Measurements from ENCODE around the gene BHMT.
"Not testable (repeated sequence)": the region's sequence is repeated elsewhere in the genome, so short reads cannot be mapped to it uniquely, and the experiment has no call there.

Gene BHMT

DNA sequence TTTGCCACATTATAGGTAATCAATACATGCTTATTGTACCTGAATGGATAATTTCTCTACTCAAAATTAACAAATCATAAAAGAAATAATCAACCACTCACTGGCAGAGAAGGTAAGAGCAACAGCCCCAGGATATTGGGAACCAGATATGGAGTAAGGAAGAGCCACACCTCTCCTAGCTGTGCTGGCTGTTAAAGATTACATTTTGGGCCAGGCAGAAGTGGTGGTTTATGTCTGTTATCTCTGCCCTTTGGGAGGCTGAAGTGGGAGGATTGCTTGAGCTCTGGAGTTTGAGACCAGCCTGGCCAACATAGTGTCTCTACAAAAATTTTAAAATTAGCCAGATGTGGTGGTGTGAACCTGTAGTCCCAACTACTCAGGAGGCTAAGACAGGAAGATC, 56.4 kb downstream of the BHMT start:
- no peaks in the 10 kb centered on the region for H3K27me3 ChIP-seq (replicated peaks; ENCODE audit: control insufficient read depth, insufficient read depth, low read length)
- no peaks in the 10 kb centered on the region for H3K36me3 ChIP-seq (ENCODE audit: control insufficient read depth, insufficient read depth, low read length)
- DNase-seq (ENCODE audit: extremely low read depth, insufficient read length), result no peak
- TF ChIP-seq, protein P1, sequence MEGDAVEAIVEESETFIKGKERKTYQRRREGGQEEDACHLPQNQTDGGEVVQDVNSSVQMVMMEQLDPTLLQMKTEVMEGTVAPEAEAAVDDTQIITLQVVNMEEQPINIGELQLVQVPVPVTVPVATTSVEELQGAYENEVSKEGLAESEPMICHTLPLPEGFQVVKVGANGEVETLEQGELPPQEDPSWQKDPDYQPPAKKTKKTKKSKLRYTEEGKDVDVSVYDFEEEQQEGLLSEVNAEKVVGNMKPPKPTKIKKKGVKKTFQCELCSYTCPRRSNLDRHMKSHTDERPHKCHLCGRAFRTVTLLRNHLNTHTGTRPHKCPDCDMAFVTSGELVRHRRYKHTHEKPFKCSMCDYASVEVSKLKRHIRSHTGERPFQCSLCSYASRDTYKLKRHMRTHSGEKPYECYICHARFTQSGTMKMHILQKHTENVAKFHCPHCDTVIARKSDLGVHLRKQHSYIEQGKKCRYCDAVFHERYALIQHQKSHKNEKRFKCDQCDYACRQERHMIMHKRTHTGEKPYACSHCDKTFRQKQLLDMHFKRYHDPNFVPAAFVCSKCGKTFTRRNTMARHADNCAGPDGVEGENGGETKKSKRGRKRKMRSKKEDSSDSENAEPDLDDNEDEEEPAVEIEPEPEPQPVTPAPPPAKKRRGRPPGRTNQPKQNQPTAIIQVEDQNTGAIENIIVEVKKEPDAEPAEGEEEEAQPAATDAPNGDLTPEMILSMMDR (IDR thresholded peaks at IDR 0.05; ENCODE audit: insufficient read depth, low read length, poor library complexity, severe bottlenecking), result no peak
- no peak overlapping the region for H3K4me3 ChIP-seq (replicated peaks; ENCODE audit: low read depth, low read length)

DNA sequence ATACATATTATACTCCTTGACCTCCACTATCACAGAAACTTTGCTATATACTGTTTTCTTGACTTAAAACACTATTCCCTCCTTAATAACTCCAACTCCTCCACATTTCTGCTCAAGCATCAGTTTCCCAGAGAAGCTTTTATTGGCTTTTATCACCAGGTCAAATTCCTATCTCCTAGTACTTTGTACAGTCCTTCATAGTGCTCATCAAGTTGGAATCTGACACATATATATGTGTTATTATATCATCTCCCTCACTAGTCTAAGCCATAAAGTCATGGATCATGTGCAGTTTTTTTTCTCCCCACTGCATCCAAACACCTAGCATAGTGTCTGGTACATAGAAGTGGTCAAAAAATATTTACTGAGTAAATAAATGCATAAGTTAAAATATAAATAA, 59.1 kb downstream of the BHMT start:
- Histone ChIP-seq H3K36me3 (ENCODE audit: control insufficient read depth, insufficient read depth, low read length) (no peaks in the 10 kb centered on the region), H3K27me3 (replicated peaks; ENCODE audit: control insufficient read depth, insufficient read depth, low read length) (no peaks in the 10 kb centered on the region), H3K4me3 (replicated peaks; ENCODE audit: low read depth, low read length) (no peak overlapping the region)
- DNase-seq (ENCODE audit: extremely low read depth, insufficient read length), result no peak
- TF ChIP-seq, protein P1 (IDR thresholded peaks at IDR 0.05; ENCODE audit: insufficient read depth, low read length, poor library complexity, severe bottlenecking), result no peak

DNA sequence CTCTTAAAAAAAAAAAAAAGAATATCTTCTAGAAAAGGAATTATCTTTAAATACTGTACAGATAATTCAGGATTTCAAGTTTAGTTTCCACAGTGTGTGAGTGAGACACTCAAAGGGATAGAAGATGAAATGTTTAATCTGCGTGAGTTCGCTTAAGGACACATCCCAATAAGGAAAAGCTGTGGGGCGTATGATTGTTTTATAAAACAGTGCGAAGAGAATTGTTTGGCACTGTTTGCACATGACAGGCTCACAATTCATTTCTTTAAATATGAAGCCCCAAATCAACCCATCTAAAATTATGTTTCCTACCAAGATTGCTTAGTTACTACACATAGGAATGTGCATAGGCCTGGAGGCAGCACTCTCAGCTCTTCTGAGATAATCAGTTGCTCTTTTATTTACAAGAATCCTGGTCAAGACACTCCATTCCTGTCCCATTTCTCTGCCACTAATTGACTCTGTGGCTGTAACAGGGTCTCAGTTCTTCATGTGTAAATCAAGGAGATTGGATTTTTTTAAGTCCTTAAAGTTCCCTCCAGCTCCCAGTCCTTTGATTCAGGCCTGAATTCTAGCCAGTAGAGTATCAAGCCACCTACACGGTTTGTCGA, 60.1 kb downstream of the BHMT start:
- H3K4me3 ChIP-seq (replicated peaks; ENCODE audit: low read depth, low read length), result no peak overlapping the region
- TF ChIP-seq, protein P1 (IDR thresholded peaks at IDR 0.05; ENCODE audit: insufficient read depth, low read length, poor library complexity, severe bottlenecking), result no peak
- no peaks in the 10 kb centered on the region for H3K27me3 ChIP-seq (replicated peaks; ENCODE audit: control insufficient read depth, insufficient read depth, low read length)
- DNase-seq (ENCODE audit: extremely low read depth, insufficient read length), result no peak
- H3K36me3 ChIP-seq (ENCODE audit: control insufficient read depth, insufficient read depth, low read length), result no peaks in the 10 kb centered on the region

DNA sequence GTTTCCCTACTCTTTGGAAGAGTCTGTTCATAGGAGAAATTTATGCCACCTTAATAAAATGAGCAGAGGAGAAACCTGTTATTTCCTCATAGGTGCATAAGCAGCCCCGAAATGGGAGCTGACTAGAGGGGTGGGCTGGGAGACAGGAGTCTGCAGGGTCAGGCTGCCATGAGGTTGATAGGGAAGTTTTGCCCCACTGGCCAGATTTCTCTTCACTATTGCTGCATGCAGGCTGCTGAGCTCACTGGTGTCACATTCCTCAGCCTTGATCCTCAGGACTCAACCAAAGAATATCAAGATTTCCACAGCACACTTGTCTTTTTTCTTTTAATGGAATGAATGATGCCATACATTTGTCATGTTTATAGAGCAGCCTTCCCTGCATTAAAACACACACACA, 60.7 kb downstream of the BHMT start:
- H3K4me3 ChIP-seq (replicated peaks; ENCODE audit: low read depth, low read length), result no peak overlapping the region
- no peaks in the 10 kb centered on the region for H3K36me3 ChIP-seq (ENCODE audit: control insufficient read depth, insufficient read depth, low read length)
- DNase-seq (ENCODE audit: extremely low read depth, insufficient read length), result no peak
- TF ChIP-seq, protein P1 (IDR thresholded peaks at IDR 0.05; ENCODE audit: insufficient read depth, low read length, poor library complexity, severe bottlenecking), result no peak
- H3K27me3 ChIP-seq (replicated peaks; ENCODE audit: control insufficient read depth, insufficient read depth, low read length), result no peaks in the 10 kb centered on the region

DNA sequence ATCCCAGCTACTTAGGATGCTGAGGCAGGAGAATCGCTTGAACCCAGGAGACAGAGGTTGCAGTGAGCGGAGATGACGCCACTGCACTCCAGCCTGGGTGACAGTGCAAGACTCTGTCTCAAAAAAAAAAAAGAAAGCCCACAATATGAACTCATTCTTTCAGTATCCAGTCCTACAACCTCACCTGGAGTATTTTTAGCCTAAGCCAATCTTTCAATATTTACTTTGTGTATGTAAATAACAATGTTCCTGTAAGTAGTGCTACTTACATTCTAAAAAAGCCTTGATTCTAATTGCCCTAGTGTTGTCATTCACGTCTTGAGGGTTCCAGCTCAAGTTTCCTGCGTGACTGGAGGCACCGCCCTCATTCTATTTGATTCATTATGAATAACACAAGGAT, 62.0 kb downstream of the BHMT start:
- TF ChIP-seq, protein P1 (IDR thresholded peaks at IDR 0.05; ENCODE audit: insufficient read depth, low read length, poor library complexity, severe bottlenecking), result no peak
- no peak for DNase-seq (ENCODE audit: extremely low read depth, insufficient read length)
- no peaks in the 10 kb centered on the region for H3K27me3 ChIP-seq (replicated peaks; ENCODE audit: control insufficient read depth, insufficient read depth, low read length)
- no peak overlapping the region for H3K4me3 ChIP-seq (replicated peaks; ENCODE audit: low read depth, low read length)
- H3K36me3 ChIP-seq (ENCODE audit: control insufficient read depth, insufficient read depth, low read length), result no peaks in the 10 kb centered on the region

DNA sequence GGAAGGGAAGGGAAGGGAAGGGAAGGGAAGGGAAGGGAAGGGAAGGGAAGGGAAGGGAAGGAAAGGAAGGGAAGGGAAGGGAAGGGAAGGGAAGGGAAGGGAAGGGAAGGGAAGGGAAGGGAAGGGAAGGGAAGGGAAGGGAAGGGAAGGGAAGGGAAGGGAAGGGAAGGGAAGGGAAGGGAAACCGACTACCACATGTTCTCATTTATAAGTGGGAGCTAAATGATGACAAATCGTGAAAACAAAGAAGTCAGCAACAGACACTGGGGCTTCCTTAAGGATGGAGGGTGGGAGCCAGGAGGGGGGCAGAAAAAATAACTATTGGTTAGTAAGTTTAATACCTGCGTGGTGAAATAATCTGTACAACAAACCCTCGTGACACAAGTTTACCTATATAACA, 68.8 kb downstream of the BHMT start:
- DNase-seq (ENCODE audit: extremely low read depth, insufficient read length); H3K27me3 ChIP-seq (replicated peaks; ENCODE audit: control insufficient read depth, insufficient read depth, low read length): not testable (repeated sequence)

More for the DNA sequence above, 68.8 kb downstream of the BHMT start:
- H3K36me3 ChIP-seq (ENCODE audit: control insufficient read depth, insufficient read depth, low read length); H3K4me3 ChIP-seq (replicated peaks; ENCODE audit: low read depth, low read length): not testable (repeated sequence)

All from GM06990 (cell line).